Neural cell (in vitro differentiated cells): ENCODE measurements around the gene DBX1.

Source experiments
- CTCF ChIP-seq: fragments of 450-650 bp; IDR thresholded peaks from 2 replicates; pipeline ENCODE4 v1.5.1; 2014; ENCODE audit warnings: antibody characterized with exemption, mild to moderate bottlenecking, moderate library complexity; ENCODE audit not compliant: poor library complexity, severe bottlenecking
- EZH2 ChIP-seq: fragments of 200-600, 300-800 bp; shearing (Covaris generic), sonication (generic); IDR thresholded peaks from 2 replicates; pipeline ENCODE4 v1.6.1; 2014; ENCODE audit warnings: antibody characterized with exemption, low read length, borderline replicate concordance, mild to moderate bottlenecking; ENCODE audit not compliant: insufficient read depth, poor library complexity, severe bottlenecking

- no peak for TF ChIP-seq CTCF
- TF ChIP-seq EZH2, result no peak
These were observed 31.9 kb upstream of the DBX1 start for GRCh38 chr11:20192151-20192550.
